Measurements from ENCODE around the gene RERG. TPM values are rescaled to one million over a fixed set of nuclear protein-coding genes. Genes with fewer than 3 reads are reported as not detected.

Gene RERG
- total RNA-seq, 1 experiment from 2014 or later: not detected

GRCh38 chr12:15155271-15155670, 65.9 kb downstream of the RERG start:
- Mint-ChIP-seq H3K36me3 (ENCODE audit: insufficient read depth, unreplicated experiment) (no peaks in the 10 kb centered on the region), H3K27me3 (ENCODE audit: insufficient read depth, unreplicated experiment) (peaks cover 12% of the 10 kb centered on the region), H3K27ac (ENCODE audit: unreplicated experiment) (no peak overlapping the region), H3K4me1 (ENCODE audit: low read depth, unreplicated experiment) (no peaks in the 10 kb centered on the region), H3K9me3 (ENCODE audit: unreplicated experiment) (no peaks in the 10 kb centered on the region), H3K4me3 (ENCODE audit: unreplicated experiment) (no peak overlapping the region)
- no peak for TF ChIP-seq CTCF (IDR thresholded peaks at IDR 0.05; ENCODE audit: insufficient read depth in 1 of 2, low read depth in 1 of 2, low read length in 1 of 2, severe bottlenecking in 1 of 2, unreplicated experiment in 1 of 2)
- ChIA-PET CTCF (no interaction called here), POLR2A (no interaction called here)
- H3K9me3 ChIP-seq: no peaks in the 10 kb centered on the region
- H3K4me3 ChIP-seq (ENCODE audit: low read depth, low read length): no peak overlapping the region
- 0 out of 2 replicates have a peak, but pooled peaks cover 1% of the 10 kb centered on the region for H3K27me3 ChIP-seq (replicated peaks; ENCODE audit: control insufficient read depth, insufficient read depth, low read length)
- no peaks in the 10 kb centered on the region for H3K36me3 ChIP-seq (ENCODE audit: control insufficient read depth, insufficient read depth, low read length)
- DNase-seq: no peak
- H3K4me1 ChIP-seq: no peaks in the 10 kb centered on the region
- intact Hi-C loops (cut with micrococcal nuclease; ENCODE audit: unreplicated experiment): no loop called here
- BruUV-seq (replicated peaks): no TSS peak

GRCh38 chr12:15154103-15154502, 67.1 kb downstream of the RERG start:
- POLR2A ChIA-PET: no interaction called here

GRCh38 chr12:15152868-15153267, 68.3 kb downstream of the RERG start:
- Mint-ChIP-seq H3K4me3 (ENCODE audit: unreplicated experiment) (no peak overlapping the region), H3K27ac (ENCODE audit: unreplicated experiment) (no peak overlapping the region), H3K36me3 (ENCODE audit: insufficient read depth, unreplicated experiment) (no peaks in the 10 kb centered on the region), H3K9me3 (ENCODE audit: unreplicated experiment) (no peaks in the 10 kb centered on the region), H3K4me1 (ENCODE audit: low read depth, unreplicated experiment) (no peaks in the 10 kb centered on the region), H3K27me3 (ENCODE audit: insufficient read depth, unreplicated experiment) (peaks cover 3% of the 10 kb centered on the region)
- CTCF ChIA-PET: no interaction called here
- POLR2A ChIA-PET: no interaction called here
- Histone ChIP-seq H3K9me3 (no peaks in the 10 kb centered on the region), H3K4me3 (ENCODE audit: low read depth, low read length) (no peak overlapping the region), H3K36me3 (ENCODE audit: control insufficient read depth, insufficient read depth, low read length) (no peaks in the 10 kb centered on the region), H3K4me1 (no peaks in the 10 kb centered on the region), H3K27me3 (replicated peaks; ENCODE audit: control insufficient read depth, insufficient read depth, low read length) (0 out of 2 replicates have a peak, but pooled peaks cover 1% of the 10 kb centered on the region)
- intact Hi-C loops (cut with micrococcal nuclease; ENCODE audit: unreplicated experiment): loop anchor here (2.0 to 5.0 kb wide), 3 partner anchors 151 to 369 kb away; no protein-coding TSS in a partner anchor
- BruUV-seq (replicated peaks): no TSS peak
- TF ChIP-seq CTCF (IDR thresholded peaks at IDR 0.05; ENCODE audit: insufficient read depth in 1 of 2, low read depth in 1 of 2, low read length in 1 of 2, severe bottlenecking in 1 of 2, unreplicated experiment in 1 of 2): no peak
- no peak for DNase-seq

More at GRCh38 chr12:15154103-15154502, 67.1 kb downstream of the RERG start:
- H3K27me3 Mint-ChIP-seq (ENCODE audit: insufficient read depth, unreplicated experiment): peaks cover 6% of the 10 kb centered on the region
- CTCF ChIA-PET: no interaction called here
- no peak overlapping the region for H3K4me3 Mint-ChIP-seq (ENCODE audit: unreplicated experiment)
- H3K36me3 Mint-ChIP-seq (ENCODE audit: insufficient read depth, unreplicated experiment): no peaks in the 10 kb centered on the region
- H3K9me3 Mint-ChIP-seq (ENCODE audit: unreplicated experiment): no peaks in the 10 kb centered on the region
- no peak for DNase-seq
- no peak overlapping the region for H3K27ac Mint-ChIP-seq (ENCODE audit: unreplicated experiment)
- no peaks in the 10 kb centered on the region for H3K4me1 Mint-ChIP-seq (ENCODE audit: low read depth, unreplicated experiment)
- 0 out of 2 replicates have a peak, but pooled peaks cover 1% of the 10 kb centered on the region for H3K27me3 ChIP-seq (replicated peaks; ENCODE audit: control insufficient read depth, insufficient read depth, low read length)
- intact Hi-C loops (cut with micrococcal nuclease; ENCODE audit: unreplicated experiment): loop anchor here (5.0 kb wide), 2 partner anchors 152 to 368 kb away; no protein-coding TSS in a partner anchor
- H3K9me3 ChIP-seq: no peaks in the 10 kb centered on the region
- no TSS peak for BruUV-seq (replicated peaks)
- H3K4me3 ChIP-seq (ENCODE audit: low read depth, low read length): no peak overlapping the region
- no peaks in the 10 kb centered on the region for H3K36me3 ChIP-seq (ENCODE audit: control insufficient read depth, insufficient read depth, low read length)
- TF ChIP-seq CTCF (IDR thresholded peaks at IDR 0.05; ENCODE audit: insufficient read depth in 1 of 2, low read depth in 1 of 2, low read length in 1 of 2, severe bottlenecking in 1 of 2, unreplicated experiment in 1 of 2): no peak
- H3K4me1 ChIP-seq: no peaks in the 10 kb centered on the region

All from Caco-2 (cell line).